Right hindlimb (tissue), 1 donor: ENCODE data around the gene PCBD2.

Source experiments
- DNase-seq: peaks from one replicate; pipeline ENCODE4 v3.0.0-alpha.2; 2018

PCBD2 gene

GRCh38 chr5:135008556-135008955 is 103.6 kb downstream of the PCBD2 start:
- DNase-seq, result no peak

DNA sequence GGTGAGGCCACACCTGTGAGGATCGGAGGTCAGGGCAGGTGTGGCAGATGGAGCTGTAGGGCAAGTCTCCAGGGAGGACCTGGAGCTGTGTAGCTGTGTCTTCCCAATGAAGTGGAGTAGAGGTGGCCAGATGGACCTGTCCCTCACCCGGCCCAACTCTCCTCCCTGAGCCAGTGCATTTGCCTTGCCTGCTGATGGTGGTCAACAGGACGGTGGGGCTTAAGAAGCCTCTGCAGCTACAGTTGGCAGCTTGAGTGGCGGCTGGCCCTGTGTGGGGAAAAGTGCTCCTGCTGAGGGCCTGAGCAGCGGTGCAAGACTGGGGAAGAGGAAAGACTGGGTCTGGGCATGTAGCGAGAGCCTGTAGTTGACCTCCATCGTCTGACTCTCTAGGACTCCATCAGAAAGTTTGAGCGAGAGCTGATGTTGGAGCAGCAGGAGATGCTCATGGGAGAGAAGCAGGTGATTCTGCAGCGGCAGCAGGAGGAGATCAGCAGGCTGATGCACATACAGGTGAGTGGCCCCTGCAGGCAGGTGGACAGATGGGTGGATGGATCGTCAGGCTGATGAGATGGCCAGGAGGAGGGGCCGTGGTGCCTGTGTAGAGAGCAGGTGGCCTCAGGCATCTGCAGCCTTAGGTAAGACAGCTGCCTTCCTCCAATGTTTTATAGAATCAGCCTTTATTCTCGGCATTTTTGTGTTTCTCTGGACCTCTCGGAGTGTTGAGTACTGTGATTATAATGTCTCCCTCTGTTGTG is 104.2 kb downstream of the PCBD2 start:
- DNase-seq, result no peak

GRCh38 chr5:135009736-135010501 is 105.0 kb downstream of the PCBD2 start:
- DNase-seq, result no peak

GRCh38 chr5:135010502-135011354 is 105.8 kb downstream of the PCBD2 start:
- DNase-seq, result no peak

- no peak for DNase-seq
Measured at GRCh38 chr5:135011355-135012032, 106.6 kb downstream of the PCBD2 start.

DNA sequence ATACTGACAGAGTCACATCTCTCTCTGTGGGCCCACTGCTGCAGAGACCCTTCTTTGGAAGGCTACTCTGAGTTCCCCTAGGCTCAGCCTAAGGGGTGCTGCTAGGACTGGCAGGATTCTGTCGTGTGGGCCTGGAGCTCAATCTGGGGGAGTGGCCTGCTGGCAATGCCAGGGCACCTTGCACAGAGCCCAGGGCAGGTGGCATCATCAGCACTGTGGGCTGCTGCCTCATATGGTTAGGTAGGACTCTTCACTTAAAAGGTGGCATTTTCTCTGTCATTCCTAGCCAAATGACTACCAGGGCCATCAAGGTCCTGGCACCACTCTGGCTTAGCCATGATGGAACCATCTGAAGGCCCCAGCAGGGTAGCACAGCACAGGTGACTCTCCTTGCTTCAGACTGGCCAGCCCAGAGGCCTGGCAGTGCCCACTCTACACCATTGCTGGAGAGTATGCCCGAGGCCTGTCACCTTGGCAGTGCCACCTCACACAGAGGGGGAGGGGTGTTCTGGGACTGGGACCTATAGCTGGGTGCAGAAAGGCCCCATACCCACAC is 107.2 kb downstream of the PCBD2 start:
- no peak for DNase-seq
